Inflammatory macrophage treated with lipopolysaccharide for 4 hours (primary cell): ENCODE measurements around the gene CADM3.
A peak's percentile ranks its signal among the peaks of the same experiment; 100 is the strongest.

Source experiments
- DNase-seq: peaks from one replicate; pipeline ENCODE4 v3.0.0-alpha.2; 2020

The CADM3 gene

GRCh38 chr1:159207774-159208173 is 36.4 kb downstream of the CADM3 start:
- no peak for DNase-seq

- DNase-seq, result no peak
Observed at GRCh38 chr1:159208175-159208825, 36.9 kb downstream of the CADM3 start.

- no peak for DNase-seq
Observed at GRCh38 chr1:159209061-159209460, 37.6 kb downstream of the CADM3 start.

DNA sequence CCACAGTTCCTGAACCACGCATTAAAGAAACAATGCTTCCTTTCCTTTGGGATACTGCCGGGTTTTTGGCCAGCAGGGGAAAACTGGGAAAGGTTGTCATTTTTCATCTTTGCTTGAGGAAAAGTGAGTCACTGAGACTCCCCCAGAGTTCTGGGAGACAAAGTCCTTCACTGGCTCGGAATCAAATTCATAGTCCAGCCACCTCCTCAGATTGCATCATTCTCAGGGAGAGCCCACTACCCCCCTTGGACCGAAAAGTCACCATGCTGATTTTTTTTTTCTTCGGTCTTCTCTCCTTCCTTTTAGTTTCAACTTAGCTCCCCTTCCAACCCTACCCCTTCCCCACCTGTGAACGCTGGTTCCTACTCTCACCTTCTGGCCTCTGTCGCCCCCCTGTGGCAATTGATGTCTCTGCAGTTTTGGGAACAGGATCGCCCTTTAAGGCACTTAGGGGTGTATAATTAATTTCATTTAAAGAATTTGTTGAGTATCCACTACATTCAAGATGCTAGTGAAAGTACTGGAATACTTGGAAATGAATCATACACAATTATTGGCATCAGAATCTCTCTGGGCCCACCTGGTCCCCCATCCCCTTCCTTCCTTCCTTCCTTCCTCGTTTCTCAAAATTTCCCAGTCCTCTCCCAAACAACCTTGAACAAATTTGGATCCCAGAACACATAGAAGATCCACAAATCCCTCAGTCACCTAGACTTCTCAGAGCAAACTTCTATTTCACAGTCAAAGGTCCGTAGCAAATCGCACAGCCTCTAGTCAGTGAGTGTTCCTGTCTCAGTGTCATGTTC is 40.1 kb downstream of the CADM3 start:
- peak; percentile 25 for DNase-seq

- DNase-seq, result no peak
Observed at GRCh38 chr1:159212596-159212995, 41.2 kb downstream of the CADM3 start.

DNA sequence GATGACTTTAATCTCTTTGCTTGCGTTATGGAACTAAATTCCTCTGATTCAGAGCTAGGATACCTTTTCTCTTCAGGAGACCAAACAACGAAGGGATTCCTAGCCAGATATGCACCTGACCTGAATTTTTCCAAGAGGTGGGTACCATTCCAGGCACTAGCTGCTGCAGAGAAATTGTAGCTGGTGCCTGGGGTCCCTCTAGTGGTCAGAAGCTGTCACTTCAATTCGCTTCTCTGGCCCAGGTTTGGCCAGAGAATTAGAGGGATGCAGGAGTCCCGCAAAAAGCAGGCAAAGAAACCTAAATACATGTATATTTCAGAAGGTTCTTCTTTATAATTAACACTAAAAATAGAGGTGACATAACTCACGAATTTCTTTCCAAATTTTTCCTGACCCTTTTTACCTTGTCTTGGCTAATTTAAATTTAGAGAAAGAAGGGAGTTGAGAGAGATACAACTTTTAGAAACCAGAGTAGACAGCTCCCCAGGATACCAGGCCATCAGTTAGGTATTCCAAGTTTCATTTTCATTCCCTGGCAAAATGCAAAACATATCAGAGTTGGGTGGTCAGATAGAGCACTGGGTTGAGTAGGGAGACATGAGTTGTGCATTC is 42.8 kb downstream of the CADM3 start:
- peak; percentile 28 for DNase-seq

DNA sequence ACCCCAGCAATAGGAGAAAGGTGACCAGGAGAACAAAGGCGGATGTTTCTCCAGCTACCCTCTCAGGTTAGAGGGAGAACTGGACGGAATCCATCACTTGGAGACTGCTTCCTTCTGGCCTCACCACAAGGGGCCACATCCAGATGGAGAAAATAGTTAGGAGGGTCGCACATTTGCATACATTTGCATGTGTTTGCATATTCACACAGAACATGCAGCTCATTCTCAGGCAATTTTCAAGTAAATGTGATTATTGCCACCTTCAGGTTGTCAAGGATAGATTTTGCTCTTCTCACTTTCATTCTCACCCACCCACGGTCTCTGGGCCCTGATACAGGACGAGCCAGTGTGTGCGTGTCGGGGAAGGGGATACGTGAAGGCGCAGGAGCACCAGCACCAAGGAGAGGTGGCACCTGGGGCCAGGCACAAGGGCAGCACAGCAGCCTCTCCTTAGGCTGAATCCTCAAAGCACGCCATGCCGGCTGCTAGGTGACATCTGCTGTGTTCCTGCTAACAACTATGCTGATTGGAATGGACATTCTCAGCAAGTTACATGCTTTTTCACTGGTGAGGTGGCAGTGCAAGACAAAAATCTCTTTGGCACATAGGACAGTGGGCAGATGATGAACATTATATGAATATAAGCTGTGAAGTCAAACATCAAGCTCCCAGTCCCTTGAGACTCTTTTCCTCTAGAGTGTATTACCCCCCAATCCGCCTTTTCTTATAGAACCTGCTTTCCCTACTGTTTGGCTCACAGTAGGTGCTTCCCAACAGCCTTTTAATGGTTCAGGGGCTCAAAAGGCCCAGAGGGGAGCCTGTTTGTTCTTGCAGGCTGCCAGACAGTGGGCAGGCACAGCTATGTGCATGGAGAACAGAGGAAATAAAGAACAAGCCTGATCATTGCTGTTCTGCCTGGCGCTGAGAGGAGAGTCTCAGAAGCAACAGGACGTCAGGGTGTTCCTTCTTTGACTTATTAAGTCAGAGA is 47.5 kb downstream of the CADM3 start:
- no peak for DNase-seq

GRCh38 chr1:159222075-159222865 is 50.9 kb downstream of the CADM3 start:
- DNase-seq, result no peak

GRCh38 chr1:159223004-159223403 is 51.6 kb downstream of the CADM3 start:
- no peak for DNase-seq

DNA sequence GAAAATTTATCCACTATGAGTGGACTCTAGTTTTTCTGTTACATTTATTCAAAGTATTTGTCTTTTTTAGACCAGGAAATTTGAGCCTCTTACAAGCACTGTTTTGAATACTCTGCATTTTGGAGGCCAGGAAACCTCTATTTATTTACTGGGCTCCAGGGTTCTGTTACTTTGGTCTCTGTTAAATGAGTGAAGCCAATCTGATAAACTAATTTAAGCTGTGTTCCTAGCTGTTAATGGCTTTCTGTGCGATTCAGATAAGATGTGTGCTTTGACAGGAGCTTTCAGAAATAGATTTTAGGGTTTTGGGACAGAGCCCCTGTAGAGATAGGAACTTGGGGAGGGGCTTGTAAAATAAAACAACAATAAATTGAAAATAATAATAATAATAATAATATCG is 57.1 kb downstream of the CADM3 start:
- no peak for DNase-seq

GRCh38 chr1:159229260-159229885 is 58.0 kb downstream of the CADM3 start:
- DNase-seq, result no peak

- DNase-seq, result no peak
Observed at GRCh38 chr1:159229896-159230295, 58.5 kb downstream of the CADM3 start.

GRCh38 chr1:159239551-159240220 is 68.3 kb downstream of the CADM3 start:
- DNase-seq, result no peak

DNA sequence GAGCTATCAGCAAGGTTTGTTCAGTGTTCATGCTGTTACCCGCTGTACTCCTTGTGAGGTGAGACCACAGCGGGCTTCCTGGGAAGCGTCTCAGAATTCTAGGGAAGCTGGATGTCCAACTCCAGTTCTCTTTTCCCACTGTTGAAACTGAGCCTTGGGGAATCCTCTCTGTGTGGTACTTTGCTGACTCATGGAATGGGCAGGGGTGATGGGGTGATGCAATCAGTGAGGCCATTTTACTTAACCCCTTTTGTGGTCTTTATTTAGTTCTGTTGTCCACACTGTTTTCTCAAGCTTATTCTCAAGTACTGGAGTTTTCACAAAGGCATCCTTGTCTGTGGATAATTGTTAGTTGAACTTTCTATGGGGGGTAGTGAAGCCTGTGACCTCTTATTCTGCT is 75.9 kb downstream of the CADM3 start:
- no peak for DNase-seq

DNA sequence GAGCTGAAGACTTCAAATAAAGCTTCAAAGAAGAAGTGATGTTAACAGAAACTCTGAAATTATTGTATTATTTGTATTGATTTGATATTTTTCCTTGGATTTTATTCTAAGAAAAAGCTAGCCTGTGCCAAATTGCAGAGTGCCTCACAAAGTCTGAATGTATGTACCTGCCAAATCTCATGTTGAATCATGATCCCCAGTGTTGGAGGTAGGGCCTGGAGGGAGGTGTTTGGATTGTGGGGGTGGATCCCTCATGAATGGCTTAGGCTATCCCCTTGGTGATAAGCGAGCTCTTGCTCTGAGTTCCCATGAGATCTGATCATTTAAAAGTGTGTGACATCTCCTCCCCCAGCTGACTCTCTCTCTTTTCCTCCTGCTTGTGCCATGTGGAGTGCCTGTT is 76.9 kb downstream of the CADM3 start:
- no peak for DNase-seq

- no peak for DNase-seq
Observed at GRCh38 chr1:159250638-159251216, 79.3 kb downstream of the CADM3 start.
